ENCODE data around the gene FHIT. TPM values are rescaled to one million over a fixed set of nuclear protein-coding genes. Genes with fewer than 3 reads are reported as not detected.
"Not testable (repeated sequence)": the region's sequence is repeated elsewhere in the genome, so short reads cannot be mapped to it uniquely, and the experiment has no call there.

The FHIT gene
- total and polyA plus RNA-seq, 2 experiments from 2014 or later = 9.7 to 16.2 TPM

DNA sequence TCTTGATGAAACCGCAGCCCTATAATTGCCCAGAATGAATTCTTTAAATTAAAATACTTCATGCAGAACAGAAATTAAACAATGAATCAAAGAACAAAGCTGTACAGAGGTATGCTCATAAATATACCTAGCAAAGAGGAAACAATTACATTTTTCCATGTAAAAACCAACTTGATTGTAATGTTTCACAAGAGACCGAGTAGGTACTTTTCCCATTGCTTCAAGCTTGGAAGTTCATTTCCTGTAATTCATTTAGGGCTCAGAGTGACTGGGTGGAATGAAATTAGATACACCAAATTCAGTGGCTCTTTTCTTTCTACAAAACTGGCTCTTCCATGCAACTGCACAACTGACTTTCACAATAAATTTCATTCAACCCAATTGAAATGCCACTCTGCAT, 51.4 kb downstream of the FHIT start:
- TF ChIP-seq EZH2phosphoT487 (IDR thresholded peaks at IDR 0.05; ENCODE audit: low read depth, severe bottlenecking, unreplicated experiment) (no peak), EZH2 (IDR thresholded peaks at IDR 0.05; ENCODE audit: borderline replicate concordance) (no peak)
- TF ChIP-seq, protein P1, sequence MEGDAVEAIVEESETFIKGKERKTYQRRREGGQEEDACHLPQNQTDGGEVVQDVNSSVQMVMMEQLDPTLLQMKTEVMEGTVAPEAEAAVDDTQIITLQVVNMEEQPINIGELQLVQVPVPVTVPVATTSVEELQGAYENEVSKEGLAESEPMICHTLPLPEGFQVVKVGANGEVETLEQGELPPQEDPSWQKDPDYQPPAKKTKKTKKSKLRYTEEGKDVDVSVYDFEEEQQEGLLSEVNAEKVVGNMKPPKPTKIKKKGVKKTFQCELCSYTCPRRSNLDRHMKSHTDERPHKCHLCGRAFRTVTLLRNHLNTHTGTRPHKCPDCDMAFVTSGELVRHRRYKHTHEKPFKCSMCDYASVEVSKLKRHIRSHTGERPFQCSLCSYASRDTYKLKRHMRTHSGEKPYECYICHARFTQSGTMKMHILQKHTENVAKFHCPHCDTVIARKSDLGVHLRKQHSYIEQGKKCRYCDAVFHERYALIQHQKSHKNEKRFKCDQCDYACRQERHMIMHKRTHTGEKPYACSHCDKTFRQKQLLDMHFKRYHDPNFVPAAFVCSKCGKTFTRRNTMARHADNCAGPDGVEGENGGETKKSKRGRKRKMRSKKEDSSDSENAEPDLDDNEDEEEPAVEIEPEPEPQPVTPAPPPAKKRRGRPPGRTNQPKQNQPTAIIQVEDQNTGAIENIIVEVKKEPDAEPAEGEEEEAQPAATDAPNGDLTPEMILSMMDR (IDR thresholded peaks at IDR 0.05; ENCODE audit: poor library complexity) = no peak
- H3K9me3 ChIP-seq (ENCODE audit: low read depth) = no peaks in the 10 kb centered on the region
- no peaks in the 10 kb centered on the region for H4K20me1 ChIP-seq (ENCODE audit: insufficient read depth, poor library complexity, severe bottlenecking)
- 92% methylated on average over 2 of the region's 2 CpGs for WGBS (ENCODE audit: low lambda C conversion rate, missing lambda C conversion rate)
- H3K9me2 ChIP-seq (replicated peaks; ENCODE audit: insufficient read depth) = no peaks in the 10 kb centered on the region
- no peak overlapping the region for H2AFZ ChIP-seq
- H3K4me3 ChIP-seq = no peak overlapping the region
- H3K4me2 ChIP-seq = no peak overlapping the region
- no peaks in the 10 kb centered on the region for H3K79me2 ChIP-seq
- no peaks in the 10 kb centered on the region for H3K36me3 ChIP-seq (replicated peaks; ENCODE audit: insufficient read depth, low read depth)
- H3K4me1 ChIP-seq (ENCODE audit: insufficient read depth) = no peaks in the 10 kb centered on the region
- no peak for DNase-seq (ENCODE audit: low spot score)
- H3K27ac ChIP-seq = no peak overlapping the region
- H3K27me3 ChIP-seq = no peaks in the 10 kb centered on the region

DNA sequence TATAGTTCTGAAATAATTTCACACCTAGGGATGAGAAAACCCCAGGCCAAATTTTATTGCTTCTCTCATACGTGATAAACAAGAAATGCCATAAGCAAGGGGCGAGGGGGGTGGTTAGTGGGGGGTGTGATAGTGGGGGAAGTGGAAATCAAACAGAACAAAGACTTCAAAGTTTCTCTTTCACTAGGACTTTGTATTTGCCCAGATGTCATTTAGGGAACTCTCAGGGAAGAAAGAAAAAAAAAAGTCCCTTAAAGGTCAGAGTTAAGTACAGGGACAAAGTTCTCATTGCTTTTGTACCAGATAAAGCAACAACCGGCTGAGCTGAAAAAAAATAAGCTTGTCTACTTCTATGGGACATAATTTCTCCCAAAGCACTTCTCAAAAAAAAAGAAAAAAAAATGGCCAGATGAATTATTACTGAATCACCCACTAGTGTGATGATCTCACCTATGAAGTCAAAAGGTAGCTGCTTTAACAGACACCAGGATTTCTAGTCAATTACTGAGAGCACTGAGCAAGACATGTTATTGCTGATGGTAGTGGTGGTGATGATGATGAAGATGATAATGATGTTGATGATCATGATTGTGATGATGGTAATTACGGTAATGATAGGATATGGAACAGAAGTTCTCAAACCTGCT, 56.2 kb downstream of the FHIT start:
- Histone ChIP-seq H3K4me1 (ENCODE audit: insufficient read depth) (no peaks in the 10 kb centered on the region), H3K9me2 (replicated peaks; ENCODE audit: insufficient read depth) (no peaks in the 10 kb centered on the region), H3K4me3 (no peak overlapping the region), H4K20me1 (ENCODE audit: insufficient read depth, poor library complexity, severe bottlenecking) (no peaks in the 10 kb centered on the region), H3K4me2 (no peak overlapping the region), H3K79me2 (no peaks in the 10 kb centered on the region), H3K9me3 (ENCODE audit: low read depth) (no peaks in the 10 kb centered on the region), H3K36me3 (replicated peaks; ENCODE audit: insufficient read depth, low read depth) (no peaks in the 10 kb centered on the region), H2AFZ (no peak overlapping the region), H3K27ac (no peak overlapping the region), H3K27me3 (no peaks in the 10 kb centered on the region)
- TF ChIP-seq EZH2phosphoT487 (IDR thresholded peaks at IDR 0.05; ENCODE audit: low read depth, severe bottlenecking, unreplicated experiment) = no peak
- TF ChIP-seq, protein P1 (IDR thresholded peaks at IDR 0.05; ENCODE audit: poor library complexity) = no peak
- TF ChIP-seq EZH2 (IDR thresholded peaks at IDR 0.05; ENCODE audit: borderline replicate concordance) = no peak
- DNase-seq (ENCODE audit: low spot score) = no peak
- 62% methylated on average over 4 of the region's 4 CpGs for WGBS (ENCODE audit: low lambda C conversion rate, missing lambda C conversion rate)

DNA sequence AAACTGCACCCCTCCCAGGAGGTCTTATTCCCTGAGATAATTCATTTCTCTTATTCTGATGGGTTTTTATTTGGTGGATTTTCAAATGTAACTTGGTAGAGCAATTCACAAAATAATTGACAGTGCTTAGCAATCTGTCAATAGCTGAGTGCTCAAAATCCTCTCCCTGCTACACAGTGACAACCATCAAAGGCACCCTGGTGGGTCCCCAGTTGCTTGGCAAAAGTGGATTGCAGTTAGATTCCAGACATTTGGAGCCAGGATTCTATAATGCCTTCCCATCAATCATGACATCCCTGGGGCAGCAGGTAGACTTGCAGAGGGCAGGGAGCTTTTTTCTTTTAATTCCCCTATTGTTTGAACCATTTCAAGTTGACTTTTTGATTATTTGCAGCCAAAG, 59.0 kb downstream of the FHIT start:
- no peak overlapping the region for H2AFZ ChIP-seq
- no peak overlapping the region for H3K27ac ChIP-seq
- no peak for DNase-seq (ENCODE audit: low spot score)
- no peaks in the 10 kb centered on the region for H3K9me2 ChIP-seq (replicated peaks; ENCODE audit: insufficient read depth)
- no peaks in the 10 kb centered on the region for H3K9me3 ChIP-seq (ENCODE audit: low read depth)
- no peak overlapping the region for H3K4me3 ChIP-seq
- no peaks in the 10 kb centered on the region for H3K27me3 ChIP-seq
- H3K36me3 ChIP-seq (replicated peaks; ENCODE audit: insufficient read depth, low read depth) = no peaks in the 10 kb centered on the region
- H4K20me1 ChIP-seq (ENCODE audit: insufficient read depth, poor library complexity, severe bottlenecking) = no peaks in the 10 kb centered on the region
- TF ChIP-seq, protein P1 (IDR thresholded peaks at IDR 0.05; ENCODE audit: poor library complexity) = no peak
- TF ChIP-seq EZH2 (IDR thresholded peaks at IDR 0.05; ENCODE audit: borderline replicate concordance) = no peak
- no peak for TF ChIP-seq EZH2phosphoT487 (IDR thresholded peaks at IDR 0.05; ENCODE audit: low read depth, severe bottlenecking, unreplicated experiment)
- no peaks in the 10 kb centered on the region for H3K4me1 ChIP-seq (ENCODE audit: insufficient read depth)
- H3K79me2 ChIP-seq = no peaks in the 10 kb centered on the region
- no peak overlapping the region for H3K4me2 ChIP-seq

DNA sequence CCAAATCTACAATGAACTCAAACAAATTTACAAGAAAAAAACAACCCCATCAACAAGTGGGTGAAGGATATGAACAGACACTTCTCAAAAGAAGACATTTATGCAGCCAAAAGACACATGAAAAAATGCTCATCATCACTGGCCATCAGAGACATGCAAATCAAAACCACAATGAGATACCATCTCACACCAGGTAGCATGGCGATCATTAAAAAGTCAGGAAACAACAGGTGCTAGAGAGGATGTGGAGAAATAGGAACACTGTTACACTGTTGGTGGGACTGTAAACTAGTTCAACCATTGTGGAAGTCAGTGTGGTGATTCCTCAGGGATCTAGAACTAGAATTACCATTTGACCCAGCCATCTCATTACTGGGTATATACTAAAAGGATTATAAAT, 61.0 kb downstream of the FHIT start:
- H3K27me3 ChIP-seq; H2AFZ ChIP-seq; H3K79me2 ChIP-seq; H3K36me3 ChIP-seq (replicated peaks; ENCODE audit: insufficient read depth, low read depth); H3K4me2 ChIP-seq; H3K27ac ChIP-seq; H3K9me2 ChIP-seq (replicated peaks; ENCODE audit: insufficient read depth); H4K20me1 ChIP-seq (ENCODE audit: insufficient read depth, poor library complexity, severe bottlenecking); DNase-seq (ENCODE audit: low spot score); H3K4me3 ChIP-seq; H3K4me1 ChIP-seq (ENCODE audit: insufficient read depth); H3K9me3 ChIP-seq (ENCODE audit: low read depth): not testable (repeated sequence)
- WGBS (ENCODE audit: low lambda C conversion rate, missing lambda C conversion rate) = 95% methylated on average over 1 of the region's 1 CpG

Measured in hepatocyte (in vitro differentiated cells).